Right renal cortex interstitium (tissue), 3 donors: Measurements from ENCODE around the gene RTN3. TPM values are rescaled to one million over a fixed set of nuclear protein-coding genes. Genes with fewer than 3 reads are reported as not detected.
"Not testable (repeated sequence)": the region's sequence is repeated elsewhere in the genome, so short reads cannot be mapped to it uniquely, and the experiment has no call there.

Experiments used
- DNase-seq, 3 donors: peaks; one replicate each; pipeline ENCODE4 v3.0.0-alpha.2; 2013; ENCODE audit warnings: low read depth in 3 of 3, low spot score in 2 of 3
- polyA plus RNA-seq, 3 donors: library from polyadenylated mRNA; unstranded; fragments of 120-200 nt; gene quantifications; one replicate each; pipeline ENCODE4 v1.2.1, GENCODE V29; 2013; ENCODE audit not compliant: insufficient read length in 3 of 3

RTN3 gene
- polyA plus RNA-seq, 3 donors = 173 to 181 (median 178) TPM

- peak in 1 of 3 donors; percentile 56 for DNase-seq
Observed at GRCh38 chr11:63767565-63768236, 86.4 kb downstream of the RTN3 start.

GRCh38 chr11:63768237-63769041, 87.1 kb downstream of the RTN3 start, which contains the start of gene ZFTA:
TSS of gene ZFTA (minus strand) at chr11:63768775. CDS start at chr11:63768622, 153 bp downstream.
- peak in 1 of 3 donors; percentile 49 for DNase-seq

GRCh38 chr11:63769042-63769713, 87.9 kb downstream of the RTN3 start:
- DNase-seq = no peak

- no peak for DNase-seq
Observed at GRCh38 chr11:63769714-63770455, 88.6 kb downstream of the RTN3 start.

GRCh38 chr11:63770763-63771162, 89.5 kb downstream of the RTN3 start:
- DNase-seq = no peak

GRCh38 chr11:63771741-63772318, 90.5 kb downstream of the RTN3 start:
- not testable (repeated sequence) for DNase-seq

GRCh38 chr11:63775191-63775590, 93.9 kb downstream of the RTN3 start:
- DNase-seq = no peak

- DNase-seq = no peak
Observed at GRCh38 chr11:63779039-63779438, 97.7 kb downstream of the RTN3 start.

GRCh38 chr11:63782749-63783148, 101.4 kb downstream of the RTN3 start:
- no peak for DNase-seq

GRCh38 chr11:63783925-63784592, 102.8 kb downstream of the RTN3 start:
- DNase-seq = no peak

- DNase-seq = no peak
Observed at GRCh38 chr11:63785823-63786222, 104.5 kb downstream of the RTN3 start.

- DNase-seq = no peak
Observed at GRCh38 chr11:63791495-63792167, 110.3 kb downstream of the RTN3 start.

- DNase-seq = no peak
Observed at GRCh38 chr11:63793161-63793560, 111.9 kb downstream of the RTN3 start.

GRCh38 chr11:63795066-63795465, 113.8 kb downstream of the RTN3 start:
- DNase-seq = no peak

- DNase-seq = no peak
Observed at GRCh38 chr11:63800921-63801320, 119.6 kb downstream of the RTN3 start.

GRCh38 chr11:63802637-63803414, 121.5 kb downstream of the RTN3 start:
- DNase-seq = no peak

- DNase-seq = no peak
Observed at GRCh38 chr11:63804259-63804658, 123.0 kb downstream of the RTN3 start.

GRCh38 chr11:63805844-63806415, 124.6 kb downstream of the RTN3 start:
- no peak for DNase-seq
